Hepatocyte (in vitro differentiated cells): Measurements from ENCODE around the gene ATAD3C. TPM values are rescaled to one million over a fixed set of nuclear protein-coding genes. Genes with fewer than 3 reads are reported as not detected.

Source experiments
- DNase-seq: peaks from one replicate; pipeline ENCODE4 v3.0.0-alpha.2; 2016; ENCODE audit warnings: low spot score
- H2AFZ ChIP-seq: fragments of 200-600 bp; sonication (generic); 2 replicates; pipeline ENCODE4 v1.6.0; 2016; ENCODE audit warnings: antibody characterized with exemption, mild to moderate bottlenecking
- H3K27ac ChIP-seq: fragments of 200-600 bp; sonication (generic); 2 replicates; pipeline ENCODE4 v1.5.1; 2016; ENCODE audit warnings: mild to moderate bottlenecking
- H3K27me3 ChIP-seq: fragments of 200-600 bp; sonication (generic); 2 replicates; pipeline ENCODE4 v1.6.1; 2016
- H3K36me3 ChIP-seq: fragments of 200-600 bp; sonication (generic); replicated peaks from 2 replicates; pipeline ENCODE4 v1.5.1; 2016; ENCODE audit warnings: low read depth; ENCODE audit not compliant: insufficient read depth
- H3K4me1 ChIP-seq: fragments of 200-600 bp; sonication (generic); 2 replicates; pipeline ENCODE4 v1.5.1; 2016; ENCODE audit warnings: mild to moderate bottlenecking, moderate library complexity; ENCODE audit not compliant: insufficient read depth
- H3K4me2 ChIP-seq: fragments of 200-600 bp; sonication (generic); 2 replicates; pipeline ENCODE4 v1.6.0; 2016
- H3K4me3 ChIP-seq: fragments of 200-600 bp; sonication (generic); 2 replicates; pipeline ENCODE4 v1.5.1; 2016; ENCODE audit warnings: mild to moderate bottlenecking
- H3K79me2 ChIP-seq: fragments of 200-600 bp; sonication (generic); 2 replicates; pipeline ENCODE4 v1.6.0; 2017; ENCODE audit warnings: mild to moderate bottlenecking
- H3K9me2 ChIP-seq: fragments of 200-600 bp; sonication (generic); replicated peaks from 2 replicates; pipeline ENCODE4 v1.6.0; 2017; ENCODE audit warnings: mild to moderate bottlenecking; ENCODE audit not compliant: insufficient read depth
- H3K9me3 ChIP-seq: fragments of 200-600 bp; sonication (generic); 2 replicates; pipeline ENCODE4 v1.5.1; 2016; ENCODE audit warnings: low read depth, mild to moderate bottlenecking
- H4K20me1 ChIP-seq: fragments of 200-600 bp; sonication (generic); 2 replicates; pipeline ENCODE4 v1.6.0; 2016; ENCODE audit warnings: mild to moderate bottlenecking; ENCODE audit not compliant: insufficient read depth, poor library complexity, severe bottlenecking
- EZH2 ChIP-seq: fragments of 200-600 bp; sonication (generic); IDR thresholded peaks from 2 replicates; pipeline ENCODE4 v1.6.1; 2016; ENCODE audit warnings: antibody characterized with exemption, mild to moderate bottlenecking, borderline replicate concordance
- EZH2phosphoT487 ChIP-seq: fragments of 200-600 bp; sonication (generic); IDR thresholded peaks from one replicate; pipeline ENCODE4 v1.6.1; 2018; ENCODE audit warnings: antibody characterized with exemption, mild to moderate bottlenecking, low read depth, moderate library complexity; ENCODE audit not compliant: unreplicated experiment, severe bottlenecking
- WGBS: methylation state at CpG from one replicate; pipeline ENCODE4 v1.1.6; 2016; ENCODE audit warnings: low lambda C conversion rate; ENCODE audit errors: missing lambda C conversion rate; 5-methylcytosine and 5-hydroxymethylcytosine counted together
- polyA plus RNA-seq: library from polyadenylated mRNA; unstranded; fragments of >200 nt; fragmentation: Nextera tagmentation; extraction: Ambion mirVana; gene quantifications from 2 replicates; pipeline ENCODE4 v1.2.1, GENCODE V29; 2016
- total RNA-seq: library from RNA; depleted of rRNA; stranded (reverse); fragments of >200 nt; gene quantifications from 2 replicates; pipeline ENCODE4 v1.2.3, GENCODE V29; 2014
- TF ChIP-seq, protein P1 (sequence below): fragments of 200-600 bp; sonication (generic); IDR thresholded peaks from 2 replicates; pipeline ENCODE4 v1.5.1; 2016; ENCODE audit warnings: antibody characterized with exemption, mild to moderate bottlenecking; ENCODE audit not compliant: poor library complexity

ATAD3C gene
- total and polyA plus RNA-seq, 2 experiments from 2014 or later = 0.10 to 1.2 TPM

DNA sequence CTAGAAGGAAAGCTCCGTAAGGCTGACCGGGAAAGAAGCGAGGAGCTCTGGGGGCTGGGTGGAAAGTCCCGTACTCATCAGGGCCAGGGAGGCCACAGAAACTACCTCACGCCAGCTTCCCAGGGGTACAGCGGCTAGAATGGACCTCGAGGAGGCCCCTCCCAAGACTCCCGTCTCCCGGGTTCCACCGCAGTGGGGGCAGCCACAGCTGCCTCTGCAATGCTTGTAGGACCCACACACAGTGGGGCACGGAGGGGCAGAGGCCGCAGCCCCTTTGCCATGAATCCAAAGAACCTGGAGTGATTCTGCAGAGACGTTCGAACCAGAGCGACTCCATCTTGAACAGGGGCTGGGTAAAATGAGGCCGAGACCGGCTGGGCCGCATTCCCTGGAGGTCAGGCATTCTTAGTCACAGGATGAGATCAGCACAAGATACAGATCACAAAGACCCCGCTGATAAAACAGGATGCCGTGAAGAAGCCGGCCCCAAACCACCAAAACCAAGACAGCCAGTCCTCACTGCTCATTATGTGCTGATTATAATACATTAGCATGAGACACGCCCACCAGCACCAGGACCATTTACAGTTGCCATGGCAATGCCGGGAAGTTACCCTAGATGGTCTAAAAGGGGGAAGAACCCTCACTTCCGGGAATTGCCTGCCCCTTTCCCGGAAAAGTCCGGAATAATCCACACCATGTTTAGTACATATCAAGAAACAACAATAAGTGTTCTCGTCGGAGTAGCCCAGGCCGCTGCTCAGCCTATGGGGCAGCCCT, 26.8 kb upstream of the ATAD3C start:
- H3K27ac ChIP-seq = no peak overlapping the region
- H4K20me1 ChIP-seq = no peaks in the 10 kb centered on the region
- no peak overlapping the region for H3K4me2 ChIP-seq
- H3K9me3 ChIP-seq = no peaks in the 10 kb centered on the region
- H2AFZ ChIP-seq = no peak overlapping the region
- no peak for DNase-seq
- H3K36me3 ChIP-seq = no peaks in the 10 kb centered on the region
- peaks cover 4% of the 10 kb centered on the region for H3K4me1 ChIP-seq
- TF ChIP-seq EZH2 = no peak
- TF ChIP-seq, protein P1, sequence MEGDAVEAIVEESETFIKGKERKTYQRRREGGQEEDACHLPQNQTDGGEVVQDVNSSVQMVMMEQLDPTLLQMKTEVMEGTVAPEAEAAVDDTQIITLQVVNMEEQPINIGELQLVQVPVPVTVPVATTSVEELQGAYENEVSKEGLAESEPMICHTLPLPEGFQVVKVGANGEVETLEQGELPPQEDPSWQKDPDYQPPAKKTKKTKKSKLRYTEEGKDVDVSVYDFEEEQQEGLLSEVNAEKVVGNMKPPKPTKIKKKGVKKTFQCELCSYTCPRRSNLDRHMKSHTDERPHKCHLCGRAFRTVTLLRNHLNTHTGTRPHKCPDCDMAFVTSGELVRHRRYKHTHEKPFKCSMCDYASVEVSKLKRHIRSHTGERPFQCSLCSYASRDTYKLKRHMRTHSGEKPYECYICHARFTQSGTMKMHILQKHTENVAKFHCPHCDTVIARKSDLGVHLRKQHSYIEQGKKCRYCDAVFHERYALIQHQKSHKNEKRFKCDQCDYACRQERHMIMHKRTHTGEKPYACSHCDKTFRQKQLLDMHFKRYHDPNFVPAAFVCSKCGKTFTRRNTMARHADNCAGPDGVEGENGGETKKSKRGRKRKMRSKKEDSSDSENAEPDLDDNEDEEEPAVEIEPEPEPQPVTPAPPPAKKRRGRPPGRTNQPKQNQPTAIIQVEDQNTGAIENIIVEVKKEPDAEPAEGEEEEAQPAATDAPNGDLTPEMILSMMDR = no peak
- TF ChIP-seq EZH2phosphoT487 = no peak
- H3K4me3 ChIP-seq = no peak overlapping the region
- no peaks in the 10 kb centered on the region for H3K79me2 ChIP-seq
- H3K27me3 ChIP-seq = no peaks in the 10 kb centered on the region
- H3K9me2 ChIP-seq = no peaks in the 10 kb centered on the region
- WGBS = 64% methylated on average over 29 of the region's 29 CpGs

DNA sequence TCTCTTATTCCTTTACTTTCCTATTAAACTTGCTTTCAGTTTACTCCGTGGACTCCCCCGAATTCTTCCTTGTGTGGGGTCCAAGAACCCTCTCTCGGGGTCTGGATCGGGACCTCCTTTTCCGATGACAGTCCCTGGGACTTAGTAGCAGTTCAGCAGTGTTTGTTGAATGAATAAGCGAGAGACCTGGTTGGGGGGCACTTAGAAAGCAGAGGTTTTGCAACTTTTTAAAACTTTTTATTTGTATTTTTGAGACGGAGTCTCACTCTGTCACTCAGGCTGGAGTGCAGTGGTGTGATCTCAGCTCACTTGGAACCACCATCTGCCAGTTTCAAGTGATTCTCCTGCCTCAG, 26.3 kb upstream of the ATAD3C start:
- Histone ChIP-seq H4K20me1 (no peaks in the 10 kb centered on the region), H3K4me1 (peaks cover 4% of the 10 kb centered on the region), H3K9me2 (no peaks in the 10 kb centered on the region), H3K27ac (no peak overlapping the region), H3K79me2 (no peaks in the 10 kb centered on the region), H3K4me2 (no peak overlapping the region), H3K9me3 (no peaks in the 10 kb centered on the region), H3K4me3 (no peak overlapping the region), H3K27me3 (no peaks in the 10 kb centered on the region), H2AFZ (no peak overlapping the region), H3K36me3 (no peaks in the 10 kb centered on the region)
- DNase-seq = no peak
- TF ChIP-seq EZH2 = no peak
- TF ChIP-seq, protein P1 = no peak
- no peak for TF ChIP-seq EZH2phosphoT487
- WGBS = 89% methylated on average over 7 of the region's 7 CpGs

DNA sequence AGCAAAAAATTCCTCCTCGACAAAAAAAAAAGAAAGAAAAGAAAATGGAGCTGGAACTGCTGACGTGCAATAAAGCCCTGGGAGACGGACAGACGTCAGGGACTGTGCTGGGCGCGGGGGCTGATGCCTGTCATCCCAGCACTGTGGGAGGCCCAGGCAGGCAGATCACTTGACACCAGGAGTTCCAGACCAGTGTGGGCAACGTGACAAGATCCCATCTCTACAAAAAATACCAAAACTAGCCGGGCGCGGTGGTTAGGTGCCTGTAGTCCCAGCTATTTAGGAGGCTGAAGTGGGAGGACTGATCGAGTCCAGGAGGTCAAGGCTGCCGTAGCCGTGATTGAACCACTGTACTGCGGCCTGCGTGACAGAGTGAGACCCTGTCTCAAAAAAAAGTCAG, 24.8 kb upstream of the ATAD3C start:
- no peak overlapping the region for H3K4me3 ChIP-seq
- no peak for TF ChIP-seq EZH2
- TF ChIP-seq, protein P1 = no peak
- TF ChIP-seq EZH2phosphoT487 = no peak
- H4K20me1 ChIP-seq = no peaks in the 10 kb centered on the region
- peaks cover 4% of the 10 kb centered on the region for H3K4me1 ChIP-seq
- 89% methylated on average over 15 of the region's 15 CpGs for WGBS
- H3K9me3 ChIP-seq = no peaks in the 10 kb centered on the region
- no peaks in the 10 kb centered on the region for H3K36me3 ChIP-seq
- H3K4me2 ChIP-seq = no peak overlapping the region
- no peaks in the 10 kb centered on the region for H3K9me2 ChIP-seq
- H3K27me3 ChIP-seq = no peaks in the 10 kb centered on the region
- H3K27ac ChIP-seq = no peak overlapping the region
- DNase-seq = no peak
- H2AFZ ChIP-seq = no peak overlapping the region
- H3K79me2 ChIP-seq = no peaks in the 10 kb centered on the region
